Loucy (cell line): ENCODE measurements around the gene DUSP9.

Source experiments
- CTCF ChIP-seq: fragments of 200-600 bp; sonication (generic); conservative IDR thresholded peaks from 2 replicates; pipeline ENCODE4 v1.5.1; 2014; ENCODE audit warnings: mild to moderate bottlenecking, antibody characterized with exemption, low read length
- EZH2phosphoT487 ChIP-seq: fragments of 200-600 bp; IDR thresholded peaks from 2 replicates; pipeline ENCODE4 v1.6.1; 2018; ENCODE audit warnings: antibody characterized with exemption, mild to moderate bottlenecking, moderate library complexity, borderline replicate concordance

GRCh38 chrX:153602601-153603000 lies 44.4 kb upstream of the DUSP9 start:
- no peak for TF ChIP-seq CTCF
- TF ChIP-seq EZH2phosphoT487 = no peak
